NCI-H146 treated with DMSO at 0.1 percent for 48 hours (cell line): ENCODE data around the gene FGF5.
A peak's percentile ranks its signal among the peaks of the same experiment; 100 is the strongest.
"Not testable (repeated sequence)": the region's sequence is repeated elsewhere in the genome, so short reads cannot be mapped to it uniquely, and the experiment has no call there.

Source experiments
- DNase-seq: peaks from one replicate; lab custom pipeline; 2025; ENCODE audit not compliant: unreplicated experiment; lab: John Stamatoyannopoulos, UW

The FGF5 gene

DNA sequence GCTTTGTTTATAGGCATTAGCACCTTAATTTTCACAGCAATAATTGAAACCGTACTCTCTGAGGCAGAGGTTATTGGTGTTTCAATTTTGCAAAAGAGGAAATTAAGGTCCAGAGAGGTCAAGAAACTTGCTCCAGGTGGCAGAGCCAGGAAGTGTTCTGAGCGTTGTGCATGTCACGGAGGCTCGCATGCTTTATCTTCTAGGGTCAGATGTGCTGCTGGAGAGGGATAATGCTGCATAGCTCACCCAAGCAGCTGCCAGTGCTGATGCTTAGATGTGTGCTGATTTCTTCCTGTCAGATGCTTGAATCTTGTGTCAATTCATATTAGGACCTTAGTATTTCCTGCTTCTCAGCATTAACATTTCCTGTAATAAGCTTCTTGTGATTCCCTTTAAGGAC lies 13.0 kb upstream of the FGF5 start:
- no peak for DNase-seq

DNA sequence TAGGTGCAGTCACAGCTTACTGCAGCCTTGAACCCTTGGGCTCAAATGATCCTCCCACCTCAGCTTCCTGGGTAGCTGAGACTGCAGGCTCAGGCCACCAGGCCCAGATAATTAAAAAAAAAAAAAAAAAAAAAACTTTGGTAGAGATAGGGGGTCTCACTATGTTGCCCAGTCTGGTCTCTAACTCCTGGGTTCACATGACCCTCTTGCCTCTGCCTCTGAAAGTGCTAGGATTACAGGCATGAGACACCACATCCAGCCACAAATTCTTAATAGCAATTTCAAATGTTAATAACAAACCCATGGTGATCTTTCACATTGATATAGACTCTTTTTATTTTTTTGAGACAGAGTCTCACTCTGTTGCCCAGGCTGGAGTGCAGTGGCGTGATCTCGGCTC lies 12.3 kb upstream of the FGF5 start:
- DNase-seq: no peak

DNA sequence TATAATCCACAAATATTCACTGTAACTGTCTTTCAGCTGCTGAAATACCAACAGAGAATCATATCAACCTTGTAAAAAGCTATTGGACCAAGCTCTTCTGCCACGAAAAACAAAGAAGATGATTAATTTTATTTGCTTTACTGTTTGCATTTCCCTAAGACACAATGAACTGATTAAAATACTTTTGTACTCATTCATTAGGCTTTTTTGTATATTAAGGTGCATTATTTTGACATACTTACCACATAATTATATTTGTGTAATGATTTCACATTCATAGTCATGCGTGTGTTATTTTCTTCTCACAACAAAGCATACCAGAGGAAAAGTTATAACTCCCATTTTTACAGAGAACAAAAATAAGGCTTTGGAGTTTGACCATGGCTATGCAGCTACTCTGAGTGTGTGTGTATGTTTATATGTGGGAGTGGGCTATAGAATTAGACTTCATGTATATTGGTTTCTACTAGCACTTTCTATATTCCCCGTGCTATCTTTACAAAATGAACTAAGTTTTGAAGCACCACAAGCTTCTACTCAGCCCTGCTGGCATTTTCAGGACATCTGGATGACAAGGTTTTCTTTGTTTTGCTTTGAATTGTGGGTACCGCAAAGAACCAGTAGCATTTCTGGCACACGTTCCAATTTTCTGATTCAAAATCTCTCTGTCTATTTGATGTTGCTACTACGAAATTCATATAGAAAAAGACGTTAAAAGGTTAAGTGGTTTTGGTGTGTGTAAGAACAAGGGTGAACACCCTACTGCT lies 11.0 kb upstream of the FGF5 start:
- DNase-seq: peak; percentile 14

GRCh38 chr4:80257851-80258250 lies 8.6 kb upstream of the FGF5 start:
- DNase-seq: peak; percentile 12

- DNase-seq: peak; percentile 85
These were observed 7.5 kb upstream of the FGF5 start for GRCh38 chr4:80259012-80259411.

GRCh38 chr4:80259817-80260216 lies 6.6 kb upstream of the FGF5 start:
- DNase-seq: no peak

GRCh38 chr4:80261989-80262600 lies 4.4 kb upstream of the FGF5 start:
- no peak for DNase-seq

GRCh38 chr4:80263541-80264351 lies 2.7 kb upstream of the FGF5 start:
- no peak for DNase-seq

DNA sequence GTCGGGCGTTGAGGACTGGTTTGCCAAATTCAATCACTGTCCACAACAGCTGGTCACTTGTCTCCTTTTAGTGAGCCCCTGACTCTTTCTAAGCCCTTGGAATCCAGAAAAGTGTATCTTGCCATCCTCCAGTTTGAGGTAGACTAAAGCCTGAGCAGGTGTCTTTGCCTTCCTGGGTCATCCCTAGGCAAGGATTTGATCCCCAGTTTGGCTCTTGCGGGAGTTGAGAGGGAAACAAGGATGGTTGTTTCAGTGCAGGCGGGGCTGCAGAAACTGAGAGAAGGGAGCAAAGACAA lies 2.2 kb upstream of the FGF5 start:
- DNase-seq: no peak

DNA sequence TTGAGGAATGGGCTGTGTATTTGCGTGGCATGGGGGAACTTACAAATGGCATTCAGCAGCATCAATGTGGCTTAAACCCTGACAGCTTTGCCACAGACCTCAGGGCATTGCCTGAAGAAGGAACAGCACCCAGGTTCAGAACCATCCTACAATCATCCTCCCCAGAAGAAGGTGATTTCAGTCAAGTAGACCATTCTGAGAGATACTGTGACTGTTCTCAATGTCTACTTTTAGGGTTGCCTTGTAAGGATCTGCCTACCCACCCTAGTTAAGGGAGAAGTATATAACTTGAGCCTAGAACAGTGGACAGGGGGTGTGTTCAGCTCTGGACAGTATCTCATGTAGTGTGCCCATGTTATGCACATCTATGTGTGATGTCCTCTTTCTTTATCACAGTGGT lies 1.6 kb upstream of the FGF5 start:
- DNase-seq: no peak

GRCh38 chr4:80265571-80266252 lies 752 bp upstream of the FGF5 start:
- peak; percentile 24 for DNase-seq

- DNase-seq: peak; percentile 68
These were observed 477 bp downstream of the FGF5 start for GRCh38 chr4:80266902-80267380.

DNA sequence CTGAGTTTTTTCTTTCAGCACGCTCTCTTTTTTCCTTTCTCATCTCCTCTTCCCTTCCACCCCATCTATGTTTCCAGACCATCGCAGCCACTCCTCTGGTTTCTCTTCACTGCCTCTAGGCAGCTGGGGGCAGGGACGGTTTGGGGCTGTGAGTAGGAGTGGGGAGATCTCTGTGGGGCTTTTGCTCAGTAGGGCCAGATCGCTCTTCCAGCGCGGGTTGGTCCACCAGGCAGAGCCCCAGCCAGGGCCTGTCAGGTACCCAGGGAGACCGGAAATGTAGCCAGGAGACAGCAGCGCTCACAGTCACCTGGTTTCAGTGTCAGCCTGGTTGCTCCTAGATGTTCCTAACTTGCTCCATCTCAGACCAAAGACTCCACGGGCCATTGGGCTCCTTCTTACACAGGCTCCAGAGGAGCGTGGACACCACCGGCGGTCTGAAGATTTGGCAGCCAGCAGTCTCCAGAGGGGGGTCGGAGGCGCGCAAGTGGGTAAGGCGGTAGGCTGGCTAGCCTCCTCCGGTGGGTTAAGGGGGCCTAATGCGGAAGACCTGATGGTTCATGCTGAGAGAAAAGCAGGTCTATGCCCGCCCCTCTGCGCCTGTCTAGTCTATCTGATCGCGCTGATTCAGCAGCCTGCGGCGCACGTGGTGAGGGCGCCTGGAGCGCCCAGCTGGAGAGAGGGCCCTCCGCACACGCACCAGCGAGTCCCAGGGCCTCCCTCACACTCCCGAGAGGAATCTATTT lies 1.8 kb downstream of the FGF5 start:
- DNase-seq: no peak

GRCh38 chr4:80268936-80269335 lies 2.5 kb downstream of the FGF5 start:
- DNase-seq: no peak

DNA sequence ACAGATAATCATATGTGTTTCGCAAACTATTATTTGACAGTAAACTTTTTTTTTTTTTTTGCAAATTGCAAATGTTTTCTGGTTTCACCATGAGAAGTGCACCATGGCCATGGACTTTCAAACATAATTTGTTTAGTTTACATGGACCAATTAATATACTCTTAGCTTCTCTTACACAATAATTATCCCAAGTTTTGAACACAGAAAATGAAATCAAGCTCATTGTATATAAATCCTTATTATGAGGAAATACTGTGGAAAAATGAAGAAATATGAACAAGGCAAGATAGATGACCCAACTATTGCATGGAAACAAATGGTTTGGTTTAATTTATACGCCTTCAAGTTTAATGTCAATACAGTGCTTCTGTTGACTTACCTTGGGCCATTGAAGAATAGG lies 3.9 kb downstream of the FGF5 start:
- DNase-seq: no peak

- no peak for DNase-seq
These were observed 4.4 kb downstream of the FGF5 start for GRCh38 chr4:80270868-80271267.

DNA sequence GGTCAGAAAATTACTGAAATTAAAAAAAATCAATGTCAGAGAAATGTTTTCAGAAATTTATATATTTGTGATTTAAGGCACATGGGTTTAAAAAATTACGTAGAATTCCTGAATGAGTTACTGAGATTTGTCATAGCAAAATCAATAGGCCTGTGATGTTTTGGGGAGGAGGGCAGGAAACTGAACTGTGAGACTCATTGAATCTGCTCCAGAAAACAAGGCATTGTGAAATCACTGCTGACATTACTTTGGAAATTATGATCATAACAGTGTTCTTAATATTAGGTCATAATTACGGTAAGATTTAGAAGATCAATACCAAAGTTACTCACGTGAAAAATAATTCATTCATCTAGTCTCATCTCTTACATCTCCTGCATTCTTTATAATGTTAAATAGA lies 5.3 kb downstream of the FGF5 start:
- DNase-seq: no peak

DNA sequence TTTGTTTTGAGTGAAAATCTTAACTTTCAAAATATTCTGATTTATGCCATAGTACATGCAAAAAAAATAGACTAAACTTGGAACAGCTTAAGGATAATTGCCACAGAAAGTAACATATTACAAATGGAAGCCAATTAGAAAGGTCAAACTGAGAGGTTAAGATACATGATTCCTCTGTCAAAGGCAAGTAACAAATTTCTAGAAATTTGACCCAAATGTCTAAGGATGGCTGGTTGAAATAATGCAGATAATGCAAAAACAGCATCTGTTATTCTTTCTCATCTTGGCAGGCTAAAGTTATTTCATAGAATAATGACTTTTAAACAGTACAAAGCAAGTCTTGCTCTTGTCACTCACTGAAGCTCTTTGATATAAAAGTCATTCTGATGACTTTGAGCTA lies 10.5 kb downstream of the FGF5 start:
- no peak for DNase-seq

- no peak for DNase-seq
These were observed 13.3 kb downstream of the FGF5 start for GRCh38 chr4:80279751-80280150.

DNA sequence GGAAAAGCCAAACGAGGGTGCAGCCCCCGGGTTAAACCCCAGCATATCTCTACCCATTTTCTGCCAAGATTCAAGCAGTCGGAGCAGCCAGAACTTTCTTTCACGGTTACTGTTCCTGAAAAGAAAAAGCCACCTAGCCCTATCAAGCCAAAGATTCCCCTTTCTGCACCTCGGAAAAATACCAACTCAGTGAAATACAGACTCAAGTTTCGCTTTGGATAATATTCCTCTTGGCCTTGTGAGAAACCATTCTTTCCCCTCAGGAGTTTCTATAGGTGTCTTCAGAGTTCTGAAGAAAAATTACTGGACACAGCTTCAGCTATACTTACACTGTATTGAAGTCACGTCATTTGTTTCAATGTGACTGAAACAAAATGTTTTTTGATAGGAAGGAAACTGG lies 20.0 kb downstream of the FGF5 start:
- no peak for DNase-seq

DNA sequence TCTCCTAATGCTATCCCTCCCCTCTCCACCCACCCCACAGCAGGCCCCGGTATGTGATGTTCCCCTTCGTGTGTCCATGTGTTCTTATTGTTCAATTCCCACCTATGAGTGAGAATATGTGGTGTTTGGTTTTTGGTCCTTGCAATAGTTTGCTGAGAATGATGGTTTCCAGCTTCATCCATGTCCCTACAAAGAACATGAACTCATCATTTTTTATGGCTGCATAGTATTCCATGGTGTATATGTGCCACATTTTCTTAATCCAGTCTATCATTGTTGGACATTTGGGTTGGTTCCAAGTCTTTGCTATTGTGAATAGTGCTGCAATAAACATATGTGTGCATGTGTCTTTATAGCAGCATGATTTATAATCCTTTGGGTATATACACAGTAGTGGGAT lies 24.2 kb downstream of the FGF5 start:
- DNase-seq: not testable (repeated sequence)
